ENCODE results near the gene GRIK3.

- TF ChIP-seq CTCF (conservative IDR thresholded peaks at IDR 0.05), result no peak
- no peak for TF ChIP-seq ZFX (IDR thresholded peaks at IDR 0.05)
Observed at GRCh38 chr1:36963006-36963405, 71.3 kb downstream of the GRIK3 start.
